ENCODE measurements around the gene GABRG3.

GABRG3 gene

GRCh38 chr15:27529399-27529798 is 558.4 kb downstream of the GABRG3 start:
- no peak for TF ChIP-seq CTCF (conservative IDR thresholded peaks at IDR 0.05; ENCODE audit: low read depth, low read length)
- H3K4me2 ChIP-seq: no peak overlapping the region

DNA sequence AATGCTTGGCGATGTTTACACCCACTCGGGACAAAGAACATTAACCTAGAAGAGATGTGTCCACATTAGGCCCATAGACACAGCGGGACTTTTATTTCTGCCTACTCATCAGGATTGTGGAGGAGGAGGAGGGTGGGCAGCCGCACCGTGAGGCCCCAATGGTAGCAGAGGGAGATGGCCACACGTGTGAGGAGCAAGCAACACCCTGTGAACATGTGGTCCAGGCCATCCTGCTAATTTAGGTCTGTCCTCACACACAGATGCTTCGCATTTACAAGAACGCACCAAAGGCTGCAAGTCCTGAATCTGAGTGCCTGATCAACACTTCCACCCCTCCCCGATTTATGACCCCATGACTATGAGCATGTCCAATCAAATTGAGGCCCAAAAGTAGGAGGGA is 560.0 kb downstream of the GABRG3 start:
- TF ChIP-seq CTCF (conservative IDR thresholded peaks at IDR 0.05; ENCODE audit: low read depth, low read length): no peak
- Histone ChIP-seq H3K4me3 (IDR thresholded peaks at IDR 0.05; ENCODE audit: insufficient read depth, low read depth, low read length) (no peak overlapping the region), H2AFZ (ENCODE audit: low read depth) (no peak overlapping the region), H3K27me3 (ENCODE audit: insufficient read depth, low read depth) (no peaks in the 10 kb centered on the region), H4K20me1 (ENCODE audit: insufficient read depth) (no peaks in the 10 kb centered on the region), H3K4me2 (no peak overlapping the region), H3K36me3 (ENCODE audit: insufficient read depth) (no peaks in the 10 kb centered on the region), H3K27ac (no peak overlapping the region), H3K4me1 (ENCODE audit: low read depth, poor library complexity, severe bottlenecking) (no peaks in the 10 kb centered on the region), H3K9ac (no peak overlapping the region), H3K79me2 (ENCODE audit: insufficient read depth, low read depth) (no peaks in the 10 kb centered on the region)

More at GRCh38 chr15:27529399-27529798, 558.4 kb downstream of the GABRG3 start:
- Histone ChIP-seq H3K36me3 (ENCODE audit: insufficient read depth) (no peaks in the 10 kb centered on the region), H3K27ac (no peak overlapping the region), H3K4me3 (IDR thresholded peaks at IDR 0.05; ENCODE audit: insufficient read depth, low read depth, low read length) (no peak overlapping the region), H3K4me1 (ENCODE audit: low read depth, poor library complexity, severe bottlenecking) (no peaks in the 10 kb centered on the region), H2AFZ (ENCODE audit: low read depth) (no peak overlapping the region), H4K20me1 (ENCODE audit: insufficient read depth) (no peaks in the 10 kb centered on the region), H3K9ac (no peak overlapping the region), H3K27me3 (ENCODE audit: insufficient read depth, low read depth) (no peaks in the 10 kb centered on the region), H3K79me2 (ENCODE audit: insufficient read depth, low read depth) (no peaks in the 10 kb centered on the region)

DNA sequence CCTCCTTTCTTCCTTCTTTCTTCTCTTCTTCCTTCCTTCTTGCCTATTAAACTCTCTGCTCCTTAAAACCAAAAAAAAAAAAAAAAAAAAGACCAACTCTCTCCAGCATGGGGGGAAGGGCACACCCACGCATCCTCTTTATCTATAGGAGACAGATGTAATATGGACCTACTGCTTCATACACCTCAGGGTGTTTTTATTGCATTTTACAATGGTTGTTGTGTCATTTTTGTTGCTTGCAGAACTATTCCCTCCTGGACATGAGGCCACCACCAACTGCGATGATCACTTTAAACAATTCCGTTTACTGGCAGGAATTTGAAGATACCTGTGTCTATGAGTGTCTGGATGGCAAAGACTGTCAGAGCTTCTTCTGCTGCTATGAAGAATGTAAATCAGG is 561.4 kb downstream of the GABRG3 start:
- no peak overlapping the region for H3K4me2 ChIP-seq
- TF ChIP-seq CTCF (conservative IDR thresholded peaks at IDR 0.05; ENCODE audit: low read depth, low read length): no peak
- H3K27ac ChIP-seq: no peak overlapping the region
- no peaks in the 10 kb centered on the region for H3K27me3 ChIP-seq (ENCODE audit: insufficient read depth, low read depth)
- no peaks in the 10 kb centered on the region for H4K20me1 ChIP-seq (ENCODE audit: insufficient read depth)
- H3K79me2 ChIP-seq (ENCODE audit: insufficient read depth, low read depth): no peaks in the 10 kb centered on the region
- no peaks in the 10 kb centered on the region for H3K4me1 ChIP-seq (ENCODE audit: low read depth, poor library complexity, severe bottlenecking)
- H2AFZ ChIP-seq (ENCODE audit: low read depth): no peak overlapping the region
- H3K9ac ChIP-seq: no peak overlapping the region
- H3K36me3 ChIP-seq (ENCODE audit: insufficient read depth): no peaks in the 10 kb centered on the region
- no peak overlapping the region for H3K4me3 ChIP-seq (IDR thresholded peaks at IDR 0.05; ENCODE audit: insufficient read depth, low read depth, low read length)

- Histone ChIP-seq H3K4me3 (IDR thresholded peaks at IDR 0.05; ENCODE audit: insufficient read depth, low read depth, low read length) (no peak overlapping the region), H3K79me2 (ENCODE audit: insufficient read depth, low read depth) (no peaks in the 10 kb centered on the region), H3K9ac (no peak overlapping the region), H2AFZ (ENCODE audit: low read depth) (no peak overlapping the region), H3K27me3 (ENCODE audit: insufficient read depth, low read depth) (no peaks in the 10 kb centered on the region), H3K36me3 (ENCODE audit: insufficient read depth) (no peaks in the 10 kb centered on the region), H3K4me1 (ENCODE audit: low read depth, poor library complexity, severe bottlenecking) (no peaks in the 10 kb centered on the region), H4K20me1 (ENCODE audit: insufficient read depth) (no peaks in the 10 kb centered on the region), H3K4me2 (no peak overlapping the region), H3K27ac (no peak overlapping the region)
- no peak for TF ChIP-seq CTCF (conservative IDR thresholded peaks at IDR 0.05; ENCODE audit: low read depth, low read length)
Observed at GRCh38 chr15:27535445-27536129, 564.6 kb downstream of the GABRG3 start.

Measured in KMS-11 (cell line).